Natural killer cell (primary cell): Measurements from ENCODE around the gene POLR2B. TPM values are rescaled to one million over a fixed set of nuclear protein-coding genes. Genes with fewer than 3 reads are reported as not detected.

ENCODE experiments used
- ATAC-seq, 3 donors: fragments of 150-1000 bp in 2 of 3; fragments of 200-7000 bp in 1 of 3; cut with Tn5 transposase; 1 replicate in 1 of 3; 2 replicates in 2 of 3; pipeline ENCODE4 v1.10.0; 2021; ENCODE audit warnings: mild to moderate bottlenecking in 2 of 3, moderate library complexity in 2 of 3
- DNase-seq, 2 donors: peaks; one replicate each; pipeline versions ENCODE4 v3.0.0 to v3.0.0-alpha.2; 2013 to 2021; ENCODE audit warnings: mixed read lengths in 1 of 2
- H3K27ac ChIP-seq: one replicate; pipeline ENCODE4 v1.5.1; 2013; ENCODE audit warnings: mild to moderate bottlenecking, low read length
- H3K27me3 ChIP-seq: one replicate; pipeline ENCODE4 v1.6.1; 2013; ENCODE audit warnings: low read length; ENCODE audit not compliant: control insufficient read depth, insufficient read depth
- H3K36me3 ChIP-seq: one replicate; pipeline ENCODE4 v1.6.1; 2013; ENCODE audit warnings: low read length; ENCODE audit not compliant: control insufficient read depth, insufficient read depth
- H3K4me1 ChIP-seq: one replicate; pipeline ENCODE4 v1.6.1; 2013; ENCODE audit warnings: low read length; ENCODE audit not compliant: control insufficient read depth, insufficient read depth
- H3K4me3 ChIP-seq: one replicate; pipeline ENCODE4 v1.5.1; 2013; ENCODE audit warnings: low read length
- H3K9me3 ChIP-seq: one replicate; pipeline ENCODE4 v1.6.1; 2013; ENCODE audit warnings: low read length; ENCODE audit not compliant: control insufficient read depth, insufficient read depth
- H3K27ac Mint-ChIP-seq, 2 donors: one replicate each; pipeline ENCODE4 v1.8.0; 2022; ENCODE audit warnings: mild to moderate bottlenecking in 2 of 2, mixed read lengths in 2 of 2, moderate library complexity in 1 of 2
- H3K27me3 Mint-ChIP-seq, 2 donors: one replicate each; pipeline ENCODE4 v1.8.0; 2022; ENCODE audit warnings: low read depth in 2 of 2, mixed read lengths in 2 of 2
- H3K36me3 Mint-ChIP-seq: one replicate; pipeline ENCODE4 v1.8.0; 2022; ENCODE audit warnings: mixed read lengths
- H3K4me1 Mint-ChIP-seq, 2 donors: one replicate each; pipeline ENCODE4 v1.8.0; 2022; ENCODE audit warnings: mixed read lengths in 2 of 2
- H3K4me3 Mint-ChIP-seq: one replicate; pipeline ENCODE4 v1.8.0; 2022; ENCODE audit warnings: mild to moderate bottlenecking, moderate library complexity, mixed read lengths
- H3K9me3 Mint-ChIP-seq, 2 donors: one replicate each; pipeline ENCODE4 v1.8.0; 2022; ENCODE audit warnings: mixed read lengths in 2 of 2
- CTCF ChIP-seq: fragments of 200-600 bp; IDR thresholded peaks from one replicate; pipeline ENCODE4 v1.8.0; 2022; ENCODE audit warnings: antibody characterized with exemption
- WGBS: methylation state at CpG from one replicate; pipeline ENCODE4 v1.1.7; 2013; ENCODE audit warnings: missing lambda C conversion rate; ENCODE audit not compliant: insufficient coverage; 5-methylcytosine and 5-hydroxymethylcytosine counted together
- intact Hi-C: fragments of 100-400 bp; cut with micrococcal nuclease; formaldehyde crosslinking; loops from one replicate; pipeline ENCODE4 v1.14.2; 2022
- total RNA-seq, 4 donors: library from RNA; stranded (reverse); fragments of 120-200 nt in 1 of 4; gene quantifications; one replicate each; pipeline versions ENCODE4 v1.2.3 to v1.2.4, GENCODE V29; 2013 to 2022

The POLR2B gene
- total RNA-seq, 3 donors from 2014 or later (not counting 1 experiment from before 2014, with no cell fraction given), result 108 to 113 (median 110) TPM

GRCh38 chr4:56990109-56990905 is 11.6 kb downstream of the POLR2B start:
- no peak overlapping the region for H3K4me3 ChIP-seq
- Mint-ChIP-seq H3K27me3 (no peaks in the 10 kb centered on the region), H3K27ac (peak overlapping the region; percentile 39 to 69), H3K4me3 (no peak overlapping the region), H3K36me3 (peaks cover 14% of the 10 kb centered on the region), H3K4me1 (peaks cover 29 to 38% of the 10 kb centered on the region in 2 donors), H3K9me3 (no peaks in the 10 kb centered on the region)
- H3K36me3 ChIP-seq, result peaks cover 82% of the 10 kb centered on the region
- intact Hi-C loops, result no loop called here
- H3K9me3 ChIP-seq, result no peaks in the 10 kb centered on the region
- H3K27me3 ChIP-seq, result no peaks in the 10 kb centered on the region
- no peak for TF ChIP-seq CTCF
- no peak for ATAC-seq
- no peak for DNase-seq
- 100% methylated on average over 3 of the region's 6 CpGs for WGBS
- H3K4me1 ChIP-seq, result no peaks in the 10 kb centered on the region
- H3K27ac ChIP-seq, result no peak overlapping the region

- WGBS, result 96% methylated on average over 5 of the region's 7 CpGs
- H3K4me1 Mint-ChIP-seq, result peaks cover 28 to 36% of the 10 kb centered on the region in 2 donors
- TF ChIP-seq CTCF, result no peak
- H3K36me3 ChIP-seq, result peaks cover 75% of the 10 kb centered on the region
- H3K27ac ChIP-seq, result no peak overlapping the region
- no peaks in the 10 kb centered on the region for H3K27me3 ChIP-seq
- H3K9me3 Mint-ChIP-seq, result no peaks in the 10 kb centered on the region
- no peaks in the 10 kb centered on the region for H3K4me1 ChIP-seq
- ATAC-seq (no peak), DNase-seq (no peak)
- H3K9me3 ChIP-seq, result no peaks in the 10 kb centered on the region
- H3K27ac Mint-ChIP-seq, result no peak overlapping the region
- H3K36me3 Mint-ChIP-seq, result peaks cover 27% of the 10 kb centered on the region
- no peak overlapping the region for H3K4me3 Mint-ChIP-seq
- intact Hi-C loops, result no loop called here
- no peaks in the 10 kb centered on the region for H3K27me3 Mint-ChIP-seq
- H3K4me3 ChIP-seq, result no peak overlapping the region
Observed at GRCh38 chr4:56995525-56995924, 16.8 kb downstream of the POLR2B start.

GRCh38 chr4:56999751-57000150 is 21.1 kb downstream of the POLR2B start:
- Mint-ChIP-seq H3K27me3 (no peaks in the 10 kb centered on the region), H3K4me1 (peaks cover 13 to 26% of the 10 kb centered on the region in 2 donors), H3K27ac (no peak overlapping the region), H3K36me3 (peaks cover 24% of the 10 kb centered on the region), H3K4me3 (no peak overlapping the region), H3K9me3 (no peaks in the 10 kb centered on the region)
- no peak for DNase-seq
- no peaks in the 10 kb centered on the region for H3K4me1 ChIP-seq
- 94% methylated on average over 1 of the region's 1 CpG for WGBS
- no peak for TF ChIP-seq CTCF
- no peak overlapping the region for H3K4me3 ChIP-seq
- intact Hi-C loops, result no loop called here
- no peaks in the 10 kb centered on the region for H3K9me3 ChIP-seq
- no peak overlapping the region for H3K27ac ChIP-seq
- H3K27me3 ChIP-seq, result no peaks in the 10 kb centered on the region
- no peak for ATAC-seq
- peaks cover 70% of the 10 kb centered on the region for H3K36me3 ChIP-seq
